H1 (cell line): ENCODE data around the gene SLC25A28. TPM values are rescaled to one million over a fixed set of nuclear protein-coding genes. Genes with fewer than 3 reads are reported as not detected.

Experiments
- CTCF ChIA-PET: fragments of 300-600 bp; sonication (Branson Sonifier 250); formaldehyde crosslinking; loops from one replicate; lab custom pipeline; 2021; ENCODE audit not compliant: partially characterized antibody; lab: Charles Lee
- POLR2A ChIA-PET: fragments of 300-600 bp; sonication (Branson Sonifier 250); formaldehyde crosslinking; loops from one replicate; lab custom pipeline; 2021; ENCODE audit warnings: inconsistent platforms; ENCODE audit not compliant: partially characterized antibody; lab: Charles Lee
- DNase-seq, 2 experiments: peaks; one replicate each; pipeline versions ENCODE4 v3.0.0 to v3.0.0-alpha.2; 2010 to 2022; ENCODE audit warnings: low spot score in 2 of 2, low read depth in 1 of 2, mixed read lengths in 1 of 2
- FAIRE-seq: peaks from 2 replicates; lab custom pipeline; 2011; peaks lifted over from hg19 to GRCh38; lab: Jason Lieb, UNC
- H2AFZ ChIP-seq: 2 replicates; pipeline ENCODE4 v1.8.1; 2012; ENCODE audit warnings: low read length, inconsistent platforms
- H2AK5ac ChIP-seq: 2 replicates; pipeline ENCODE4 v1.6.1; 2013; ENCODE audit warnings: low read depth, low read length
- H2BK120ac ChIP-seq: replicated peaks from 2 replicates; pipeline ENCODE3; 2013; ENCODE audit warnings: low read depth, low read length, inconsistent platforms
- H2BK12ac ChIP-seq: 2 replicates; pipeline ENCODE4 v1.6.1; 2013; ENCODE audit warnings: low read depth, low read length
- H2BK15ac ChIP-seq: 2 replicates; pipeline ENCODE4 v1.6.1; 2013; ENCODE audit warnings: low read length
- H2BK20ac ChIP-seq: 2 replicates; pipeline ENCODE4 v1.6.1; 2013; ENCODE audit warnings: low read length
- H2BK5ac ChIP-seq: 2 replicates; pipeline ENCODE4 v1.6.1; 2013; ENCODE audit warnings: low read depth, low read length
- H3K14ac ChIP-seq: 2 replicates; pipeline ENCODE4 v1.6.1; 2013; ENCODE audit warnings: inconsistent platforms; ENCODE audit not compliant: insufficient read length
- H3K18ac ChIP-seq: 2 replicates; pipeline ENCODE4 v1.6.1; 2013; ENCODE audit warnings: low read length; ENCODE audit errors: extremely low read depth
- H3K23ac ChIP-seq: 2 replicates; pipeline ENCODE4 v1.6.1; 2013; ENCODE audit warnings: inconsistent platforms; ENCODE audit not compliant: insufficient read length
- H3K23me2 ChIP-seq: 2 replicates; pipeline ENCODE4 v1.6.1; 2013; ENCODE audit warnings: low read depth, low read length
- H3K27ac ChIP-seq: 2 replicates; pipeline ENCODE4 v1.6.1; 2011; ENCODE audit warnings: low read depth, low read length, inconsistent platforms
- H3K27me3 ChIP-seq, 4 experiments: replicated peaks in 1 of 4; 1 replicate in 1 of 4; 2 replicates in 3 of 4; pipeline versions ENCODE4 v1.6.1 to v1.8.1; 2011 to 2013; ENCODE audit warnings: low read length in 3 of 4, mild to moderate bottlenecking in 3 of 4, inconsistent platforms in 2 of 4, mixed read lengths in 2 of 4, moderate library complexity in 1 of 4; ENCODE audit not compliant: control insufficient read depth in 3 of 4, insufficient read depth in 3 of 4; ENCODE audit errors: extremely low read depth in 1 of 4
- H3K36me3 ChIP-seq, 4 experiments: 2 replicates each; pipeline versions ENCODE4 v1.6.1 to v1.8.1; 2011 to 2013; ENCODE audit warnings: mild to moderate bottlenecking in 4 of 4, low read length in 3 of 4, moderate library complexity in 2 of 4, control low read depth in 1 of 4, inconsistent platforms in 1 of 4; ENCODE audit not compliant: insufficient read depth in 4 of 4, control insufficient read depth in 2 of 4
- H3K4ac ChIP-seq: replicated peaks from 2 replicates; pipeline ENCODE3; 2013; ENCODE audit warnings: low read length, low read depth, mixed read lengths, inconsistent platforms; ENCODE audit not compliant: insufficient read length
- H3K4me1 ChIP-seq, 4 experiments: replicated peaks in 1 of 4; 1 replicate in 1 of 4; 2 replicates in 3 of 4; pipeline versions ENCODE4 v1.6.1 to v1.8.1; 2011 to 2013; ENCODE audit warnings: low read length in 3 of 4, inconsistent platforms in 2 of 4, mixed read lengths in 1 of 4; ENCODE audit not compliant: insufficient read depth in 4 of 4, control insufficient read depth in 3 of 4
- H3K4me2 ChIP-seq, 2 experiments: 2 replicates each; pipeline versions ENCODE4 v1.6.1 to v1.8.1; 2011 to 2013; ENCODE audit warnings: low read depth in 2 of 2, low read length in 2 of 2, control low read depth in 1 of 2, inconsistent platforms in 1 of 2, mild to moderate bottlenecking in 1 of 2; ENCODE audit not compliant: insufficient read depth in 1 of 2
- H3K4me3 ChIP-seq, 4 experiments: fragments of 200-600, 300-600 bp in 1 of 4; sonication (generic), shearing (Covaris generic), sonication (Bioruptor Twin) in 1 of 4; 2 replicates each; pipeline versions ENCODE4 v1.5.1 to v1.8.1; 2011 to 2016; ENCODE audit warnings: low read length in 4 of 4, low read depth in 3 of 4, control low read depth in 2 of 4, inconsistent platforms in 2 of 4, mild to moderate bottlenecking in 2 of 4, mixed read lengths in 1 of 4, moderate library complexity in 1 of 4; ENCODE audit not compliant: insufficient read depth in 2 of 4; ENCODE audit errors: extremely low read depth in 1 of 4
- H3K56ac ChIP-seq: replicated peaks from 2 replicates; pipeline ENCODE3; 2013; ENCODE audit warnings: low read depth, mild to moderate bottlenecking, mixed read lengths, low read length, inconsistent platforms; ENCODE audit not compliant: insufficient read length
- H3K79me1 ChIP-seq: 2 replicates; pipeline ENCODE4 v1.6.1; 2013; ENCODE audit warnings: low read depth, low read length, control low read depth
- H3K79me2 ChIP-seq, 2 experiments: 2 replicates each; pipeline versions ENCODE4 v1.6.1 to v1.8.1; 2012 to 2013; ENCODE audit warnings: low read length in 2 of 2, mild to moderate bottlenecking in 2 of 2, inconsistent platforms in 1 of 2; ENCODE audit not compliant: insufficient read depth in 2 of 2, control insufficient read depth in 1 of 2
- H3K9ac ChIP-seq, 4 experiments: replicated peaks in 1 of 4; 1 replicate in 1 of 4; 2 replicates in 3 of 4; pipeline versions ENCODE4 v1.6.1 to v1.8.1; 2011 to 2013; ENCODE audit warnings: low read depth in 3 of 4, low read length in 3 of 4, control low read depth in 2 of 4, mild to moderate bottlenecking in 2 of 4, moderate library complexity in 2 of 4, inconsistent platforms in 1 of 4; ENCODE audit errors: extremely low read depth in 1 of 4
- H3K9me3 ChIP-seq, 2 experiments: 2 replicates each; pipeline versions ENCODE4 v1.6.1 to v1.8.1; 2012 to 2013; ENCODE audit warnings: mild to moderate bottlenecking in 2 of 2, moderate library complexity in 2 of 2, control low read depth in 1 of 2, inconsistent platforms in 1 of 2, low read depth in 1 of 2, low read length in 1 of 2, mixed read lengths in 1 of 2; ENCODE audit not compliant: insufficient read depth in 2 of 2
- H4K20me1 ChIP-seq, 2 experiments: replicated peaks in 1 of 2; 2 replicates each; pipeline versions ENCODE3 to v1.8.1; 2011 to 2013; ENCODE audit warnings: inconsistent platforms in 2 of 2, low read length in 2 of 2, mild to moderate bottlenecking in 1 of 2; ENCODE audit not compliant: insufficient read depth in 2 of 2, control insufficient read depth in 1 of 2
- H4K5ac ChIP-seq: 2 replicates; pipeline ENCODE4 v1.6.1; 2013; ENCODE audit warnings: low read length, low read depth, mixed read lengths, inconsistent platforms; ENCODE audit not compliant: insufficient read length
- H4K8ac ChIP-seq: 2 replicates; pipeline ENCODE4 v1.8.0; 2013; ENCODE audit warnings: mild to moderate bottlenecking, moderate library complexity, low read length, inconsistent platforms; ENCODE audit not compliant: insufficient read depth; ENCODE audit errors: extremely low read depth
- H4K91ac ChIP-seq: replicated peaks from 2 replicates; pipeline ENCODE3; 2013; ENCODE audit warnings: low read length, mixed read lengths, inconsistent platforms; ENCODE audit not compliant: insufficient read length
- CHD2 ChIP-seq: IDR thresholded peaks from 2 replicates; pipeline ENCODE4 v1.6.1; 2012; ENCODE audit warnings: low read length, improper control_type of control experiment
- CTBP2 ChIP-seq: IDR thresholded peaks from 2 replicates; pipeline ENCODE4 v1.7.0; 2011; ENCODE audit warnings: borderline replicate concordance, mild to moderate bottlenecking, moderate library complexity, mixed read lengths, low read length; ENCODE audit not compliant: insufficient read depth, insufficient read length
- JUN ChIP-seq: IDR thresholded peaks from 2 replicates; pipeline ENCODE4 v1.6.1; 2011; ENCODE audit warnings: low read depth, mild to moderate bottlenecking, improper control_type of control experiment, low read length
- POLR2A ChIP-seq, 2 experiments: IDR thresholded peaks; 1 replicate in 1 of 2; 2 replicates in 1 of 2; pipeline ENCODE4 v1.6.1; 2011; ENCODE audit warnings: low read depth in 2 of 2, low read length in 2 of 2, mild to moderate bottlenecking in 2 of 2; ENCODE audit errors: control extremely low read depth in 1 of 2
- RBBP5 ChIP-seq: IDR thresholded peaks from 2 replicates; pipeline ENCODE4 v1.7.1; 2012; ENCODE audit warnings: low read depth, mild to moderate bottlenecking, inconsistent platforms, low read length, moderate library complexity, borderline replicate concordance
- RXRA ChIP-seq: IDR thresholded peaks from 2 replicates; pipeline ENCODE4 v1.6.1; 2011; ENCODE audit warnings: low read depth, mild to moderate bottlenecking, low read length, moderate library complexity; ENCODE audit not compliant: insufficient read depth
- TEAD4 ChIP-seq: IDR thresholded peaks from 2 replicates; pipeline ENCODE4 v1.6.1; 2012; ENCODE audit warnings: low read depth, low read length, inconsistent platforms, mixed read lengths
- WGBS, 2 experiments: shearing (Covaris generic) in 1 of 2; methylation state at CpG; one replicate each; pipeline versions ENCODE4 v1.1.6 to v1.1.7; 2013 to 2015; ENCODE audit warnings: low lambda C conversion rate in 2 of 2, mixed read lengths in 2 of 2, inconsistent platforms in 1 of 2, low coverage in 1 of 2, missing lambda C conversion rate in 1 of 2; ENCODE audit not compliant: insufficient replicate concordance in 2 of 2, insufficient coverage in 1 of 2, insufficient read length in 1 of 2; ENCODE audit errors: extremely low coverage in 1 of 2, missing lambda C conversion rate in 1 of 2; 5-methylcytosine and 5-hydroxymethylcytosine counted together
- polyA plus RNA-seq, 7 experiments: library from polyadenylated mRNA; depleted of rRNA in 3 of 7; stranded (reverse) in 5 of 7; unstranded in 2 of 7; fragments of >200 nt in 5 of 7; fragments of 200-250 nt in 2 of 7; gene quantifications; 1 replicate in 5 of 7; 2 replicates in 1 of 7; 4 replicates in 1 of 7; pipeline versions ENCODE4 v1.2.1 to v1.2.3, GENCODE V29; 2011 to 2013; ENCODE audit warnings: missing spikeins in 2 of 7, mixed read lengths in 2 of 7
- total RNA-seq: library from RNA; stranded (reverse); fragmentation: NEBNext Ultra II Directional; extraction: Animal tissue kit (Norgen Biotek cat#: 25700); gene quantifications from 2 replicates; pipeline ENCODE4 v1.2.1, GENCODE V29; 2021
- TF ChIP-seq, protein P1 (sequence below): IDR thresholded peaks from 2 replicates; pipeline ENCODE4 v1.6.1; 2011; ENCODE audit warnings: low read length, improper control_type of control experiment

The SLC25A28 gene
- total and polyA plus RNA-seq, 2 of the 8 experiments (the other 6 are each of a cell fraction or from before 2014, with no cell fraction given), result 17.2 to 18.5 TPM

DNA sequence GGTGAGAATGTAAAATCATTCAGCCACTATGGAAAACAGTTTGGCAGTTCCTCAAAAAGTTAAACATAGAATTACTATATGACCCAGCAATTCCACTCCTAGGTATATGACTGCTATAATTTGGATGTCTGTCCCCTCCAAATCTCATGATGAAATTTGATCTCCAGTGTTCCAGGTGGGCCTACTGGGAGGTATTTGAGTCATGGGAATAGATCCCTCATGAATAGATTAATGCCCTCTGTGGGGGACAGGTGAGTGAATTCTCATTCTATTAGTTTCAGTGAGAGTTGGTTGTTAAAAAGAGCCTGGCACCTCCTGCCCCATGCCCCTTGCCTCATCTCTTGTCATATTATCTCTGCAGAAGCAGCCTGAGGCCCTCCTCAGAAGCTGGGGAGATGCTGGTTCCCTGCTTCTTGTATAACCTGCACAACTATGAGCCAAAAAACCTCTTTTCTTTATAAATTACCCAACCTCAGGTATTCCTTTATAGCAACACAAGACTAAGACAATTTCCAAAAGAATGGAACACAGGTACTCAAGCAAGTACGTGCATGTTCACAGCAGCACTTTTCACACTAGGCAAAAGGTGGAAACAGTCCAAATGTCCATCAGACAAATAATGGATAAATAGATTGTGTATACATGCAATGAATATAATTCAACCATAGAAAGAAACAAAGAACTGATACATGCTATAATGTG is 8.8 kb upstream of the SLC25A28 start:
- no peaks in the 10 kb centered on the region for H3K79me1 ChIP-seq
- 87% methylated on average over 1 of the region's 1 CpG; no CpG with 5 or more reads in 1 of the 2 experiments for WGBS, 2 experiments
- no peak overlapping the region for H3K18ac ChIP-seq
- no peak overlapping the region for H3K9ac ChIP-seq
- H3K23ac ChIP-seq, result no peak overlapping the region
- H2BK20ac ChIP-seq, result no peak overlapping the region
- H3K4me3 ChIP-seq, result no peak overlapping the region
- H3K27ac ChIP-seq, result no peak overlapping the region
- H4K8ac ChIP-seq, result no peak overlapping the region
- H3K36me3 ChIP-seq, result no peaks in the 10 kb centered on the region; a peak in 1 of 8 replicates
- no peak overlapping the region for H2AFZ ChIP-seq
- H3K14ac ChIP-seq, result no peak overlapping the region
- no peaks in the 10 kb centered on the region for H4K20me1 ChIP-seq
- no peak overlapping the region for H3K56ac ChIP-seq
- no peaks in the 10 kb centered on the region for H3K9me3 ChIP-seq
- no peaks in the 10 kb centered on the region for H3K79me2 ChIP-seq
- H2BK120ac ChIP-seq, result no peak overlapping the region
- H3K4ac ChIP-seq, result no peak overlapping the region
- no peak overlapping the region for H4K5ac ChIP-seq
- no peak overlapping the region for H3K4me2 ChIP-seq
- H4K91ac ChIP-seq, result no peak overlapping the region
- ChIA-PET POLR2A (interaction anchor here (0.6 kb wide), 1 partner anchor 85 kb away, joined by 4 read pairs; no protein-coding TSS in a partner anchor), CTCF (no interaction called here)
- H3K4me1 ChIP-seq, result peaks cover 0 to 2% (median 0%) of the 10 kb centered on the region in 4 experiments; a peak in 1 of 7 replicates
- no peak overlapping the region for H2AK5ac ChIP-seq
- no peak overlapping the region for H2BK12ac ChIP-seq
- no peak for DNase-seq
- H2BK5ac ChIP-seq, result no peak overlapping the region
- no peaks in the 10 kb centered on the region for H3K23me2 ChIP-seq
- H2BK15ac ChIP-seq, result no peak overlapping the region
- H3K27me3 ChIP-seq, result no peaks in the 10 kb centered on the region
- no peak for FAIRE-seq
- TF ChIP-seq CTBP2 (no peak), JUN (no peak), TEAD4 (no peak), POLR2A (IDR thresholded peaks at IDR 0.05; ENCODE audit: control extremely low read depth in 1 of 2, low read depth in 2 of 2, low read length in 2 of 2) (no peak), RBBP5 (no peak), RXRA (no peak), CHD2 (no peak)
- TF ChIP-seq, protein P1, sequence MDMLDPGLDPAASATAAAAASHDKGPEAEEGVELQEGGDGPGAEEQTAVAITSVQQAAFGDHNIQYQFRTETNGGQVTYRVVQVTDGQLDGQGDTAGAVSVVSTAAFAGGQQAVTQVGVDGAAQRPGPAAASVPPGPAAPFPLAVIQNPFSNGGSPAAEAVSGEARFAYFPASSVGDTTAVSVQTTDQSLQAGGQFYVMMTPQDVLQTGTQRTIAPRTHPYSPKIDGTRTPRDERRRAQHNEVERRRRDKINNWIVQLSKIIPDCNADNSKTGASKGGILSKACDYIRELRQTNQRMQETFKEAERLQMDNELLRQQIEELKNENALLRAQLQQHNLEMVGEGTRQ, result no peak
